Natural killer cell (primary cell): ENCODE measurements around the gene CPNE4. TPM values are rescaled to one million over a fixed set of nuclear protein-coding genes. Genes with fewer than 3 reads are reported as not detected.

Experiments used
- ATAC-seq, 3 donors: fragments of 150-1000 bp in 2 of 3; fragments of 200-7000 bp in 1 of 3; cut with Tn5 transposase; 1 replicate in 1 of 3; 2 replicates in 2 of 3; pipeline ENCODE4 v1.10.0; 2021; ENCODE audit warnings: mild to moderate bottlenecking in 2 of 3, moderate library complexity in 2 of 3
- DNase-seq, 2 donors: peaks; one replicate each; pipeline versions ENCODE4 v3.0.0 to v3.0.0-alpha.2; 2013 to 2021; ENCODE audit warnings: mixed read lengths in 1 of 2
- H3K27ac ChIP-seq: one replicate; pipeline ENCODE4 v1.5.1; 2013; ENCODE audit warnings: mild to moderate bottlenecking, low read length
- H3K27me3 ChIP-seq: one replicate; pipeline ENCODE4 v1.6.1; 2013; ENCODE audit warnings: low read length; ENCODE audit not compliant: control insufficient read depth, insufficient read depth
- H3K36me3 ChIP-seq: one replicate; pipeline ENCODE4 v1.6.1; 2013; ENCODE audit warnings: low read length; ENCODE audit not compliant: control insufficient read depth, insufficient read depth
- H3K4me1 ChIP-seq: one replicate; pipeline ENCODE4 v1.6.1; 2013; ENCODE audit warnings: low read length; ENCODE audit not compliant: control insufficient read depth, insufficient read depth
- H3K4me3 ChIP-seq: one replicate; pipeline ENCODE4 v1.5.1; 2013; ENCODE audit warnings: low read length
- H3K9me3 ChIP-seq: one replicate; pipeline ENCODE4 v1.6.1; 2013; ENCODE audit warnings: low read length; ENCODE audit not compliant: control insufficient read depth, insufficient read depth
- H3K27ac Mint-ChIP-seq, 2 donors: one replicate each; pipeline ENCODE4 v1.8.0; 2022; ENCODE audit warnings: mild to moderate bottlenecking in 2 of 2, mixed read lengths in 2 of 2, moderate library complexity in 1 of 2
- H3K27me3 Mint-ChIP-seq, 2 donors: one replicate each; pipeline ENCODE4 v1.8.0; 2022; ENCODE audit warnings: low read depth in 2 of 2, mixed read lengths in 2 of 2
- H3K36me3 Mint-ChIP-seq: one replicate; pipeline ENCODE4 v1.8.0; 2022; ENCODE audit warnings: mixed read lengths
- H3K4me1 Mint-ChIP-seq, 2 donors: one replicate each; pipeline ENCODE4 v1.8.0; 2022; ENCODE audit warnings: mixed read lengths in 2 of 2
- H3K4me3 Mint-ChIP-seq: one replicate; pipeline ENCODE4 v1.8.0; 2022; ENCODE audit warnings: mild to moderate bottlenecking, moderate library complexity, mixed read lengths
- H3K9me3 Mint-ChIP-seq, 2 donors: one replicate each; pipeline ENCODE4 v1.8.0; 2022; ENCODE audit warnings: mixed read lengths in 2 of 2
- WGBS: methylation state at CpG from one replicate; pipeline ENCODE4 v1.1.7; 2013; ENCODE audit warnings: missing lambda C conversion rate; ENCODE audit not compliant: insufficient coverage; 5-methylcytosine and 5-hydroxymethylcytosine counted together
- intact Hi-C: fragments of 100-400 bp; cut with micrococcal nuclease; formaldehyde crosslinking; loops from one replicate; pipeline ENCODE4 v1.14.2; 2022
- total RNA-seq, 4 donors: library from RNA; stranded (reverse); fragments of 120-200 nt in 1 of 4; gene quantifications; one replicate each; pipeline versions ENCODE4 v1.2.3 to v1.2.4, GENCODE V29; 2013 to 2022
- TF ChIP-seq, protein P1 (sequence below): fragments of 200-600 bp; IDR thresholded peaks from one replicate; pipeline ENCODE4 v1.8.0; 2022; ENCODE audit warnings: antibody characterized with exemption

Gene CPNE4
- total RNA-seq, 3 donors from 2014 or later (not counting 1 experiment from before 2014, with no cell fraction given), result not detected

- Mint-ChIP-seq H3K9me3 (peaks cover 4 to 8% of the 10 kb centered on the region in 2 donors), H3K27me3 (peaks cover 4 to 14% of the 10 kb centered on the region in 2 donors), H3K27ac (no peak overlapping the region), H3K4me1 (no peaks in the 10 kb centered on the region), H3K36me3 (no peaks in the 10 kb centered on the region), H3K4me3 (no peak overlapping the region)
- DNase-seq (no peak), ATAC-seq (no peak)
- H3K9me3 ChIP-seq, result no peaks in the 10 kb centered on the region
- intact Hi-C loops, result no loop called here
- peaks cover 2% of the 10 kb centered on the region for H3K27me3 ChIP-seq
- no peaks in the 10 kb centered on the region for H3K36me3 ChIP-seq
- no peak overlapping the region for H3K4me3 ChIP-seq
- TF ChIP-seq, protein P1, sequence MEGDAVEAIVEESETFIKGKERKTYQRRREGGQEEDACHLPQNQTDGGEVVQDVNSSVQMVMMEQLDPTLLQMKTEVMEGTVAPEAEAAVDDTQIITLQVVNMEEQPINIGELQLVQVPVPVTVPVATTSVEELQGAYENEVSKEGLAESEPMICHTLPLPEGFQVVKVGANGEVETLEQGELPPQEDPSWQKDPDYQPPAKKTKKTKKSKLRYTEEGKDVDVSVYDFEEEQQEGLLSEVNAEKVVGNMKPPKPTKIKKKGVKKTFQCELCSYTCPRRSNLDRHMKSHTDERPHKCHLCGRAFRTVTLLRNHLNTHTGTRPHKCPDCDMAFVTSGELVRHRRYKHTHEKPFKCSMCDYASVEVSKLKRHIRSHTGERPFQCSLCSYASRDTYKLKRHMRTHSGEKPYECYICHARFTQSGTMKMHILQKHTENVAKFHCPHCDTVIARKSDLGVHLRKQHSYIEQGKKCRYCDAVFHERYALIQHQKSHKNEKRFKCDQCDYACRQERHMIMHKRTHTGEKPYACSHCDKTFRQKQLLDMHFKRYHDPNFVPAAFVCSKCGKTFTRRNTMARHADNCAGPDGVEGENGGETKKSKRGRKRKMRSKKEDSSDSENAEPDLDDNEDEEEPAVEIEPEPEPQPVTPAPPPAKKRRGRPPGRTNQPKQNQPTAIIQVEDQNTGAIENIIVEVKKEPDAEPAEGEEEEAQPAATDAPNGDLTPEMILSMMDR, result no peak
- H3K4me1 ChIP-seq, result no peaks in the 10 kb centered on the region
- no peak overlapping the region for H3K27ac ChIP-seq
- 68% methylated on average over 1 of the region's 2 CpGs for WGBS
Measured at GRCh38 chr3:131747466-131747865, 287.3 kb downstream of the CPNE4 start.

- H3K27me3 ChIP-seq, result no peaks in the 10 kb centered on the region
- H3K36me3 ChIP-seq, result no peaks in the 10 kb centered on the region
- H3K36me3 Mint-ChIP-seq, result no peaks in the 10 kb centered on the region
- peaks cover 2 to 9% of the 10 kb centered on the region in 2 donors for H3K27me3 Mint-ChIP-seq
- intact Hi-C loops, result no loop called here
- WGBS, result 50% methylated on average over 1 of the region's 3 CpGs
- ATAC-seq, result no peak
- no peak overlapping the region for H3K27ac ChIP-seq
- no peak for DNase-seq
- TF ChIP-seq, protein P1, result no peak
- H3K4me1 ChIP-seq, result no peaks in the 10 kb centered on the region
- no peaks in the 10 kb centered on the region for H3K9me3 ChIP-seq
- H3K4me3 Mint-ChIP-seq, result no peak overlapping the region
- H3K27ac Mint-ChIP-seq, result no peak overlapping the region
- no peaks in the 10 kb centered on the region for H3K4me1 Mint-ChIP-seq
- H3K4me3 ChIP-seq, result no peak overlapping the region
- peaks cover 7 to 15% of the 10 kb centered on the region in 2 donors for H3K9me3 Mint-ChIP-seq
Measured at GRCh38 chr3:131744765-131745164, 290.0 kb downstream of the CPNE4 start.

- Histone ChIP-seq H3K9me3 (no peaks in the 10 kb centered on the region), H3K4me3 (no peak overlapping the region), H3K27ac (no peak overlapping the region), H3K4me1 (no peaks in the 10 kb centered on the region), H3K27me3 (no peaks in the 10 kb centered on the region), H3K36me3 (no peaks in the 10 kb centered on the region)
- Mint-ChIP-seq H3K36me3 (no peaks in the 10 kb centered on the region), H3K27ac (no peak overlapping the region), H3K4me1 (no peaks in the 10 kb centered on the region), H3K9me3 (peaks cover 5 to 12% of the 10 kb centered on the region in 2 donors), H3K4me3 (no peak overlapping the region), H3K27me3 (peaks cover 0 to 9% of the 10 kb centered on the region in 2 donors)
- DNase-seq (no peak), ATAC-seq (no peak)
- intact Hi-C loops, result no loop called here
- TF ChIP-seq, protein P1, result no peak
Measured at GRCh38 chr3:131743126-131743525, 291.7 kb downstream of the CPNE4 start.

- H3K36me3 Mint-ChIP-seq, result no peaks in the 10 kb centered on the region
Measured at GRCh38 chr3:131739211-131739610, 295.6 kb downstream of the CPNE4 start.

More at GRCh38 chr3:131739211-131739610, 295.6 kb downstream of the CPNE4 start:
- peaks cover 0 to 7% of the 10 kb centered on the region in 2 donors for H3K27me3 Mint-ChIP-seq
- Histone ChIP-seq H3K27ac (no peak overlapping the region), H3K27me3 (no peaks in the 10 kb centered on the region), H3K9me3 (no peaks in the 10 kb centered on the region), H3K4me1 (no peaks in the 10 kb centered on the region), H3K4me3 (no peak overlapping the region), H3K36me3 (no peaks in the 10 kb centered on the region)
- no peak overlapping the region for H3K27ac Mint-ChIP-seq
- 39% methylated on average over 1 of the region's 1 CpG for WGBS
- intact Hi-C loops, result no loop called here
- no peak for DNase-seq
- no peaks in the 10 kb centered on the region for H3K4me1 Mint-ChIP-seq
- TF ChIP-seq, protein P1, result no peak
- peaks cover 2 to 7% of the 10 kb centered on the region in 2 donors for H3K9me3 Mint-ChIP-seq
- H3K4me3 Mint-ChIP-seq, result no peak overlapping the region
- ATAC-seq, result no peak
